Hepatocyte (in vitro differentiated cells): ENCODE measurements around the gene SLIT1. TPM values are rescaled to one million over a fixed set of nuclear protein-coding genes. Genes with fewer than 3 reads are reported as not detected.

Experiments used
- DNase-seq: peaks from one replicate; pipeline ENCODE4 v3.0.0-alpha.2; 2016; ENCODE audit warnings: low spot score
- H2AFZ ChIP-seq: fragments of 200-600 bp; sonication (generic); 2 replicates; pipeline ENCODE4 v1.6.0; 2016; ENCODE audit warnings: antibody characterized with exemption, mild to moderate bottlenecking
- H3K27ac ChIP-seq: fragments of 200-600 bp; sonication (generic); 2 replicates; pipeline ENCODE4 v1.5.1; 2016; ENCODE audit warnings: mild to moderate bottlenecking
- H3K27me3 ChIP-seq: fragments of 200-600 bp; sonication (generic); 2 replicates; pipeline ENCODE4 v1.6.1; 2016
- H3K36me3 ChIP-seq: fragments of 200-600 bp; sonication (generic); replicated peaks from 2 replicates; pipeline ENCODE4 v1.5.1; 2016; ENCODE audit warnings: low read depth; ENCODE audit not compliant: insufficient read depth
- H3K4me1 ChIP-seq: fragments of 200-600 bp; sonication (generic); 2 replicates; pipeline ENCODE4 v1.5.1; 2016; ENCODE audit warnings: mild to moderate bottlenecking, moderate library complexity; ENCODE audit not compliant: insufficient read depth
- H3K4me2 ChIP-seq: fragments of 200-600 bp; sonication (generic); 2 replicates; pipeline ENCODE4 v1.6.0; 2016
- H3K4me3 ChIP-seq: fragments of 200-600 bp; sonication (generic); 2 replicates; pipeline ENCODE4 v1.5.1; 2016; ENCODE audit warnings: mild to moderate bottlenecking
- H3K79me2 ChIP-seq: fragments of 200-600 bp; sonication (generic); 2 replicates; pipeline ENCODE4 v1.6.0; 2017; ENCODE audit warnings: mild to moderate bottlenecking
- H3K9me2 ChIP-seq: fragments of 200-600 bp; sonication (generic); replicated peaks from 2 replicates; pipeline ENCODE4 v1.6.0; 2017; ENCODE audit warnings: mild to moderate bottlenecking; ENCODE audit not compliant: insufficient read depth
- H3K9me3 ChIP-seq: fragments of 200-600 bp; sonication (generic); 2 replicates; pipeline ENCODE4 v1.5.1; 2016; ENCODE audit warnings: low read depth, mild to moderate bottlenecking
- H4K20me1 ChIP-seq: fragments of 200-600 bp; sonication (generic); 2 replicates; pipeline ENCODE4 v1.6.0; 2016; ENCODE audit warnings: mild to moderate bottlenecking; ENCODE audit not compliant: insufficient read depth, poor library complexity, severe bottlenecking
- EZH2 ChIP-seq: fragments of 200-600 bp; sonication (generic); IDR thresholded peaks from 2 replicates; pipeline ENCODE4 v1.6.1; 2016; ENCODE audit warnings: antibody characterized with exemption, mild to moderate bottlenecking, borderline replicate concordance
- EZH2phosphoT487 ChIP-seq: fragments of 200-600 bp; sonication (generic); IDR thresholded peaks from one replicate; pipeline ENCODE4 v1.6.1; 2018; ENCODE audit warnings: antibody characterized with exemption, mild to moderate bottlenecking, low read depth, moderate library complexity; ENCODE audit not compliant: unreplicated experiment, severe bottlenecking
- WGBS: methylation state at CpG from one replicate; pipeline ENCODE4 v1.1.6; 2016; ENCODE audit warnings: low lambda C conversion rate; ENCODE audit errors: missing lambda C conversion rate; 5-methylcytosine and 5-hydroxymethylcytosine counted together
- polyA plus RNA-seq: library from polyadenylated mRNA; unstranded; fragments of >200 nt; fragmentation: Nextera tagmentation; extraction: Ambion mirVana; gene quantifications from 2 replicates; pipeline ENCODE4 v1.2.1, GENCODE V29; 2016
- total RNA-seq: library from RNA; depleted of rRNA; stranded (reverse); fragments of >200 nt; gene quantifications from 2 replicates; pipeline ENCODE4 v1.2.3, GENCODE V29; 2014
- TF ChIP-seq, protein P1 (sequence below): fragments of 200-600 bp; sonication (generic); IDR thresholded peaks from 2 replicates; pipeline ENCODE4 v1.5.1; 2016; ENCODE audit warnings: antibody characterized with exemption, mild to moderate bottlenecking; ENCODE audit not compliant: poor library complexity

SLIT1 gene
- total and polyA plus RNA-seq, 2 experiments from 2014 or later: 0.47 to 0.65 TPM

DNA sequence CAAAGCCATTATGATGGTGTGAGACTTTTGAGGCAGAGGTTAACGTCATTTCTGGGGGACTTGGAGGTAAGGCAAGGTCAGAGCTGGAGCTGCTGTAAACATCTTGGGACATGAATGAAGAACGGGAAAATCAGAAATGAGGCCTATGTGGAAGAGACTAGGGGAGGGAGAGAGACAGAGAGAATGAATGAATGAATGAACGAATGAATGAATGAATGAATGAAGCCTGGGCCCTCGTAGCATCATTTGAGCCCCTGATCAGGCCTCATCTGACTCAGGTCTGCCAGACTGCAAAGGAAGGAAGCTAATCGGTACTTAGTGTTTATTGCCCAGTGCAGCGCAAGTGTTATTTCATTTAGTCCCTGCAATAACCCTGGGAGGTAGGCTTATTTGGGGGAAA, 79.6 kb downstream of the SLIT1 start:
- no peaks in the 10 kb centered on the region for H4K20me1 ChIP-seq
- no peaks in the 10 kb centered on the region for H3K79me2 ChIP-seq
- H3K27me3 ChIP-seq: peaks cover 6% of the 10 kb centered on the region
- H3K36me3 ChIP-seq: no peaks in the 10 kb centered on the region
- no peak overlapping the region for H3K27ac ChIP-seq
- no peaks in the 10 kb centered on the region for H3K9me3 ChIP-seq
- no peak overlapping the region for H2AFZ ChIP-seq
- H3K4me3 ChIP-seq: no peak overlapping the region
- H3K4me1 ChIP-seq: no peaks in the 10 kb centered on the region
- no peaks in the 10 kb centered on the region for H3K9me2 ChIP-seq
- TF ChIP-seq EZH2 (no peak), EZH2phosphoT487 (no peak)
- TF ChIP-seq, protein P1, sequence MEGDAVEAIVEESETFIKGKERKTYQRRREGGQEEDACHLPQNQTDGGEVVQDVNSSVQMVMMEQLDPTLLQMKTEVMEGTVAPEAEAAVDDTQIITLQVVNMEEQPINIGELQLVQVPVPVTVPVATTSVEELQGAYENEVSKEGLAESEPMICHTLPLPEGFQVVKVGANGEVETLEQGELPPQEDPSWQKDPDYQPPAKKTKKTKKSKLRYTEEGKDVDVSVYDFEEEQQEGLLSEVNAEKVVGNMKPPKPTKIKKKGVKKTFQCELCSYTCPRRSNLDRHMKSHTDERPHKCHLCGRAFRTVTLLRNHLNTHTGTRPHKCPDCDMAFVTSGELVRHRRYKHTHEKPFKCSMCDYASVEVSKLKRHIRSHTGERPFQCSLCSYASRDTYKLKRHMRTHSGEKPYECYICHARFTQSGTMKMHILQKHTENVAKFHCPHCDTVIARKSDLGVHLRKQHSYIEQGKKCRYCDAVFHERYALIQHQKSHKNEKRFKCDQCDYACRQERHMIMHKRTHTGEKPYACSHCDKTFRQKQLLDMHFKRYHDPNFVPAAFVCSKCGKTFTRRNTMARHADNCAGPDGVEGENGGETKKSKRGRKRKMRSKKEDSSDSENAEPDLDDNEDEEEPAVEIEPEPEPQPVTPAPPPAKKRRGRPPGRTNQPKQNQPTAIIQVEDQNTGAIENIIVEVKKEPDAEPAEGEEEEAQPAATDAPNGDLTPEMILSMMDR: no peak
- WGBS: 67% methylated on average over 6 of the region's 6 CpGs
- no peak for DNase-seq
- H3K4me2 ChIP-seq: no peak overlapping the region

DNA sequence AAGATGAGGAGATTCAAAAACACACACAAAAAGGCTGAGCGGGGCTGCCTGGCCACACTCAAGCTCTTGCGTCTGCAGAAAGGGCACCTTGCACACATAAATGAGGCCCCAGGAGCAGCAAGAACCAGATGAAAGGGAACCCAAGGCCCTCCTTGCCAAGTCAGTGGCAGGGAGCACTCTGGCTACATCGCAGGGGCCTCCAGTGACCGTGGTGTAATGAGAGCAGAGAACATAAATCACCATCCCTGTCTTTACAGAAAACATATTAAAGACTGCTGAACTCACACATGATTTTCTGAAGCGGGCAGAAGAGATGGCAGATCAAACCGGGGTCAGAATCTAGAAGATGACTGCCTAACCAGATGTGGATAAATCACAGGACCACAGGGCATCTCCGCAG, 80.5 kb downstream of the SLIT1 start:
- no peak for DNase-seq
- no peak for TF ChIP-seq EZH2
- no peak for TF ChIP-seq EZH2phosphoT487
- TF ChIP-seq, protein P1: no peak
- peaks cover 6% of the 10 kb centered on the region for H3K27me3 ChIP-seq
- no peak overlapping the region for H3K4me2 ChIP-seq
- no peak overlapping the region for H3K27ac ChIP-seq
- 83% methylated on average over 7 of the region's 7 CpGs for WGBS
- H4K20me1 ChIP-seq: no peaks in the 10 kb centered on the region
- no peaks in the 10 kb centered on the region for H3K9me2 ChIP-seq
- no peak overlapping the region for H2AFZ ChIP-seq
- no peaks in the 10 kb centered on the region for H3K9me3 ChIP-seq
- no peaks in the 10 kb centered on the region for H3K36me3 ChIP-seq
- H3K79me2 ChIP-seq: no peaks in the 10 kb centered on the region
- H3K4me1 ChIP-seq: no peaks in the 10 kb centered on the region
- no peak overlapping the region for H3K4me3 ChIP-seq

DNA sequence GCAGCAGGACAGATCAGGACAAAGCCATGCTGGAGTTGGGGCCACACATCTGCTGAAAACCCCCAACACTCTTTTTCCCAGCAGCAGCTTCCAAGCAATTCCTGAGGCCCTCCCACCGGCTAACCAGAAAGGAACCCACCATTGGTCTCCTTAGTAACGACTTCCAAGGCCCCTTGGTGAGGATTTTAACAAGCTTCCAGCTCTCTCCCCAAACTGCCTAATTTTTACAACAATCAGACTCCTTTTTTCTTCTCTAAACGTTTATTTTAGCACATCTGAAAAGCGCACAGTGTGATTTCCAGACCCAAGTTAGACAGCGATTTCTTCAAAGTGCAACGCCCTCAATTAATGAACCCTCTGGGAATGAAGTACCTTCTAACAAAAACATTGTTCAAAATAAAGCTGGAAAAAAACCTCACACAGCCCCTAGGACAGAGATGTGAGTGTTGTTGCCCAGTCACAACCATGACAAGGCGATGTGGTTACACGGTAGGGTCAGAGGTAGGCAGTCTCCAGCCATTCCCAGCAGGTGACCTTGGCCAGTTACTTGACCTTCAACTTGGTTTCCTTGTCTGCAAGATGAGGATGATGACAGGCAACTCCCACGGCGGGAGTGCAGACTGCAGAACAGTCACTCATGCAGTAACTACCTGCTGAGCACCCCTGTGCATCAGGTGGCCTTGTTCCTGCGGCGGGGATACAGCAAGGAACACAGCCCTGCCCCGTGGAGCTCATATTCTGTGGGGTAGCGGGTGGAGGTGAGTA, 82.3 kb downstream of the SLIT1 start:
- Histone ChIP-seq H3K9me3 (no peaks in the 10 kb centered on the region), H3K4me2 (no peak overlapping the region), H3K4me1 (no peaks in the 10 kb centered on the region), H3K4me3 (no peak overlapping the region), H3K79me2 (no peaks in the 10 kb centered on the region), H3K9me2 (no peaks in the 10 kb centered on the region), H3K27me3 (no peaks in the 10 kb centered on the region), H3K36me3 (no peaks in the 10 kb centered on the region), H2AFZ (no peak overlapping the region), H4K20me1 (no peaks in the 10 kb centered on the region), H3K27ac (no peak overlapping the region)
- TF ChIP-seq, protein P1: no peak
- TF ChIP-seq EZH2phosphoT487 (no peak), EZH2 (no peak)
- WGBS: 79% methylated on average over 14 of the region's 14 CpGs
- no peak for DNase-seq

DNA sequence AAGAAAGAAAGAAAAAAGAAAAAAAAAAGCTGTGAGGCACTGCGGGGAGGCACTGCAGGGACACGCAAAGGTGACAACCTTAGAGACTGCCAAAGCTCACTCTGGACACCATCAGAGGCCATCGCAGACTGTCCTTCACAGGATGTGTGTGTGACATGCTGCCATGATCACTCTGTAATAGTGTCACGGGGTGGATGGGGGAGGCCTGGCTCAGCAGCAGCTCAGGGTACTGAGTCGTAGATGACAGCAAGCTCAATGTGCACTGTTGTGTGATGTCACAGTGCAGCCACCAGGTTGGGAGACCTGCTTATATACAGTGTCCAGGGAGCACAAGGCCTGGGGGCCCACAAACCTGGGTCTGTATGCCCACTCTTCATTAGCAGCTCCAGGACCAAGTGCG, 83.3 kb downstream of the SLIT1 start:
- Histone ChIP-seq H3K4me3 (no peak overlapping the region), H3K27me3 (peaks cover under 1% of the 10 kb centered on the region), H2AFZ (no peak overlapping the region), H3K79me2 (no peaks in the 10 kb centered on the region), H3K4me1 (no peaks in the 10 kb centered on the region), H3K36me3 (no peaks in the 10 kb centered on the region), H3K27ac (no peak overlapping the region), H3K9me2 (no peaks in the 10 kb centered on the region), H4K20me1 (no peaks in the 10 kb centered on the region), H3K4me2 (no peak overlapping the region), H3K9me3 (no peaks in the 10 kb centered on the region)
- WGBS: 91% methylated on average over 6 of the region's 6 CpGs
- DNase-seq: no peak
- TF ChIP-seq EZH2phosphoT487: no peak
- TF ChIP-seq, protein P1: no peak
- TF ChIP-seq EZH2: no peak
